Globus pallidus (tissue), 1 donor: ENCODE results near the gene TMEM87B.

Source experiments
- DNase-seq: peaks from one replicate; pipeline ENCODE4 v3.0.0-alpha.2; 2015; ENCODE audit warnings: low spot score

TMEM87B gene

GRCh38 chr2:112166806-112167499, 111.9 kb downstream of the TMEM87B start:
- DNase-seq = no peak

GRCh38 chr2:112168422-112169124, 113.5 kb downstream of the TMEM87B start:
- DNase-seq = no peak
